Neuronal stem cell (in vitro differentiated cells): ENCODE data around the gene COPZ2.

Experiments
- DNase-seq: peaks from one replicate; pipeline ENCODE4 v3.0.0-alpha.2; 2013; ENCODE audit warnings: low spot score
- H2AFZ ChIP-seq: one replicate; pipeline ENCODE4 v1.6.1; 2013; ENCODE audit warnings: mild to moderate bottlenecking, low read length, inconsistent platforms
- H2AK5ac ChIP-seq: 2 replicates; pipeline ENCODE4 v1.6.1; 2013; ENCODE audit warnings: low read depth, mild to moderate bottlenecking, inconsistent platforms, low read length, moderate library complexity, mixed read lengths
- H2BK120ac ChIP-seq: 2 replicates; pipeline ENCODE4 v1.6.1; 2013; ENCODE audit warnings: low read depth, mild to moderate bottlenecking, inconsistent platforms, low read length, moderate library complexity, mixed read lengths
- H2BK12ac ChIP-seq: one replicate; pipeline ENCODE4 v1.6.1; 2013; ENCODE audit warnings: low read length, inconsistent platforms
- H2BK15ac ChIP-seq: 2 replicates; pipeline ENCODE4 v1.6.1; 2013; ENCODE audit warnings: mild to moderate bottlenecking, low read length, inconsistent platforms, mixed read lengths
- H2BK5ac ChIP-seq: one replicate; pipeline ENCODE4 v1.6.1; 2013; ENCODE audit warnings: inconsistent platforms, mild to moderate bottlenecking, low read length, moderate library complexity
- H3K14ac ChIP-seq: one replicate; pipeline ENCODE4 v1.6.1; 2013; ENCODE audit warnings: low read length, inconsistent platforms
- H3K18ac ChIP-seq: 2 replicates; pipeline ENCODE4 v1.6.1; 2013; ENCODE audit warnings: low read length, inconsistent platforms
- H3K23ac ChIP-seq: 2 replicates; pipeline ENCODE4 v1.6.1; 2013; ENCODE audit warnings: low read depth, mild to moderate bottlenecking, mixed read lengths, low read length, inconsistent platforms; ENCODE audit not compliant: poor library complexity
- H3K27ac ChIP-seq: replicated peaks from 3 replicates; pipeline ENCODE4 v1.5.1; 2013; ENCODE audit warnings: low read length, inconsistent platforms
- H3K27me3 ChIP-seq, 3 experiments: 2 replicates each; pipeline ENCODE4 v1.6.1; 2013; ENCODE audit warnings: low read length in 3 of 3, mild to moderate bottlenecking in 2 of 3, inconsistent platforms in 1 of 3, low read depth in 1 of 3, mixed read lengths in 1 of 3, moderate library complexity in 1 of 3; ENCODE audit not compliant: control insufficient read depth in 3 of 3, insufficient read depth in 3 of 3
- H3K36me3 ChIP-seq, 2 donors: replicated peaks in 1 of 2; 2 replicates each; pipeline ENCODE4 v1.6.1; 2013; ENCODE audit warnings: low read length in 2 of 2; ENCODE audit not compliant: control insufficient read depth in 2 of 2, insufficient read depth in 2 of 2
- H3K4ac ChIP-seq: 2 replicates; pipeline ENCODE4 v1.6.1; 2013; ENCODE audit warnings: inconsistent platforms, mild to moderate bottlenecking, low read length, moderate library complexity
- H3K4me1 ChIP-seq, 2 donors: 1 replicate in 1 of 2; 2 replicates in 1 of 2; pipeline ENCODE4 v1.6.1; 2013; ENCODE audit warnings: low read length in 2 of 2, low read depth in 1 of 2; ENCODE audit not compliant: control insufficient read depth in 2 of 2, insufficient read depth in 1 of 2
- H3K4me2 ChIP-seq: one replicate; pipeline ENCODE4 v1.6.1; 2013; ENCODE audit warnings: mild to moderate bottlenecking, low read length, inconsistent platforms; ENCODE audit not compliant: insufficient read depth, poor library complexity, severe bottlenecking
- H3K4me3 ChIP-seq, 2 donors: 2 replicates each; pipeline ENCODE4 v1.5.1; 2013; ENCODE audit warnings: low read length in 2 of 2, mild to moderate bottlenecking in 2 of 2, inconsistent platforms in 1 of 2, moderate library complexity in 1 of 2
- H3K79me1 ChIP-seq: one replicate; pipeline ENCODE4 v1.6.1; 2013; ENCODE audit warnings: low read depth, mild to moderate bottlenecking, inconsistent platforms, low read length, moderate library complexity
- H3K9ac ChIP-seq: one replicate; pipeline ENCODE4 v1.6.1; 2013; ENCODE audit warnings: mild to moderate bottlenecking, low read depth, low read length, inconsistent platforms; ENCODE audit not compliant: poor library complexity
- H3K9me3 ChIP-seq, 2 donors: replicated peaks in 1 of 2; 2 replicates each; pipeline versions ENCODE3 to v1.6.1; 2013; ENCODE audit warnings: low read length in 2 of 2, mild to moderate bottlenecking in 2 of 2, inconsistent platforms in 1 of 2, low read depth in 1 of 2, mixed read lengths in 1 of 2, moderate library complexity in 1 of 2; ENCODE audit not compliant: control insufficient read depth in 2 of 2, insufficient read depth in 1 of 2
- H4K8ac ChIP-seq: one replicate; pipeline ENCODE4 v1.6.1; 2013; ENCODE audit warnings: low read depth, mild to moderate bottlenecking, inconsistent platforms, low read length, moderate library complexity
- H4K91ac ChIP-seq: one replicate; pipeline ENCODE4 v1.6.1; 2013; ENCODE audit warnings: low read length, low read depth, mild to moderate bottlenecking, inconsistent platforms; ENCODE audit not compliant: poor library complexity
- WGBS, 2 donors: extraction: QIAGEN DNeasy Blood & Tissue Kit; methylation state at CpG; one replicate each; pipeline ENCODE4 v1.1.7; 2013; ENCODE audit warnings: missing lambda C conversion rate in 2 of 2, mixed read lengths in 1 of 2; ENCODE audit not compliant: insufficient read length in 2 of 2, insufficient replicate concordance in 1 of 2; ENCODE audit errors: extremely low coverage in 2 of 2; 5-methylcytosine and 5-hydroxymethylcytosine counted together

COPZ2 gene

GRCh38 chr17:48056879-48057278, 19.3 kb upstream of the COPZ2 start:
- Histone ChIP-seq H3K36me3 (peaks cover 58 to 92% of the 10 kb centered on the region in 2 donors), H3K4me3 (no peak overlapping the region), H3K14ac (no peak overlapping the region), H2BK15ac (no peak overlapping the region), H3K4me2 (no peak overlapping the region), H3K18ac (no peak overlapping the region), H3K4ac (no peak overlapping the region), H3K4me1 (peaks cover 23 to 35% of the 10 kb centered on the region in 2 donors), H4K91ac (no peak overlapping the region), H2BK5ac (no peak overlapping the region), H2BK120ac (no peak overlapping the region), H2BK12ac (no peak overlapping the region), H2AK5ac (no peak overlapping the region), H2AFZ (no peak overlapping the region), H3K79me1 (peaks cover 11% of the 10 kb centered on the region), H3K23ac (no peak overlapping the region), H3K27me3 (no peaks in the 10 kb centered on the region), H3K9me3 (no peaks in the 10 kb centered on the region), H3K27ac (no peak overlapping the region), H3K9ac (no peak overlapping the region), H4K8ac (no peak overlapping the region)
- no peak for DNase-seq
- no CpG with 5 or more reads among the region's 2 CpGs for WGBS, 2 donors

GRCh38 chr17:48056246-48056745, 18.7 kb upstream of the COPZ2 start:
- Histone ChIP-seq H2BK120ac (no peak overlapping the region), H4K91ac (no peak overlapping the region), H2BK15ac (no peak overlapping the region), H3K27me3 (no peaks in the 10 kb centered on the region), H3K27ac (no peak overlapping the region), H3K4me1 (peaks cover 24 to 40% of the 10 kb centered on the region in 2 donors), H2AFZ (no peak overlapping the region), H3K4me3 (no peak overlapping the region), H3K79me1 (peaks cover 11% of the 10 kb centered on the region), H3K36me3 (peaks cover 59 to 92% of the 10 kb centered on the region in 2 donors), H3K9ac (no peak overlapping the region), H4K8ac (no peak overlapping the region), H3K9me3 (no peaks in the 10 kb centered on the region), H3K18ac (no peak overlapping the region), H3K4ac (no peak overlapping the region), H2BK5ac (no peak overlapping the region), H3K23ac (no peak overlapping the region), H3K4me2 (no peak overlapping the region), H3K14ac (no peak overlapping the region), H2AK5ac (no peak overlapping the region), H2BK12ac (no peak overlapping the region)
- DNase-seq, result no peak
- WGBS, 2 donors, result no CpG with 5 or more reads among the region's 10 CpGs

- DNase-seq, result no peak
- H3K79me1 ChIP-seq, result peaks cover 12% of the 10 kb centered on the region
- H3K4me1 ChIP-seq, result peaks cover 26 to 46% of the 10 kb centered on the region in 2 donors
- peak overlapping the region; percentile 43 for H2BK5ac ChIP-seq
- H3K4me3 ChIP-seq, result peak overlapping the region; percentile 34 to 80
- peak overlapping the region; percentile 50 for H3K9ac ChIP-seq
- no peak overlapping the region for H4K8ac ChIP-seq
- WGBS, 2 donors, result no CpG with 5 or more reads among the region's 5 CpGs
- no peaks in the 10 kb centered on the region for H3K9me3 ChIP-seq
- H2BK12ac ChIP-seq, result peak overlapping the region; percentile 63
- H3K18ac ChIP-seq, result peak overlapping the region; percentile 53
- H3K4me2 ChIP-seq, result peak overlapping the region; percentile 88
- H3K4ac ChIP-seq, result no peak overlapping the region
- no peak overlapping the region for H3K14ac ChIP-seq
- H3K27me3 ChIP-seq, result no peaks in the 10 kb centered on the region
- H2AFZ ChIP-seq, result no peak overlapping the region
- no peak overlapping the region for H3K23ac ChIP-seq
- peak overlapping the region; percentile 54 for H3K27ac ChIP-seq
- H2BK15ac ChIP-seq, result no peak overlapping the region
- H2BK120ac ChIP-seq, result peak overlapping the region; percentile 34
- no peak overlapping the region for H2AK5ac ChIP-seq
- H4K91ac ChIP-seq, result no peak overlapping the region
- peaks cover 63 to 94% of the 10 kb centered on the region in 2 donors for H3K36me3 ChIP-seq
Observed at GRCh38 chr17:48055531-48056245, 18.1 kb upstream of the COPZ2 start.
